Measurements from ENCODE around the gene FAM120A. TPM values are rescaled to one million over a fixed set of nuclear protein-coding genes. Genes with fewer than 3 reads are reported as not detected.

FAM120A gene
- total RNA-seq, 4 donors from 2014 or later: 68.7 to 105 (median 90.2) TPM

DNA sequence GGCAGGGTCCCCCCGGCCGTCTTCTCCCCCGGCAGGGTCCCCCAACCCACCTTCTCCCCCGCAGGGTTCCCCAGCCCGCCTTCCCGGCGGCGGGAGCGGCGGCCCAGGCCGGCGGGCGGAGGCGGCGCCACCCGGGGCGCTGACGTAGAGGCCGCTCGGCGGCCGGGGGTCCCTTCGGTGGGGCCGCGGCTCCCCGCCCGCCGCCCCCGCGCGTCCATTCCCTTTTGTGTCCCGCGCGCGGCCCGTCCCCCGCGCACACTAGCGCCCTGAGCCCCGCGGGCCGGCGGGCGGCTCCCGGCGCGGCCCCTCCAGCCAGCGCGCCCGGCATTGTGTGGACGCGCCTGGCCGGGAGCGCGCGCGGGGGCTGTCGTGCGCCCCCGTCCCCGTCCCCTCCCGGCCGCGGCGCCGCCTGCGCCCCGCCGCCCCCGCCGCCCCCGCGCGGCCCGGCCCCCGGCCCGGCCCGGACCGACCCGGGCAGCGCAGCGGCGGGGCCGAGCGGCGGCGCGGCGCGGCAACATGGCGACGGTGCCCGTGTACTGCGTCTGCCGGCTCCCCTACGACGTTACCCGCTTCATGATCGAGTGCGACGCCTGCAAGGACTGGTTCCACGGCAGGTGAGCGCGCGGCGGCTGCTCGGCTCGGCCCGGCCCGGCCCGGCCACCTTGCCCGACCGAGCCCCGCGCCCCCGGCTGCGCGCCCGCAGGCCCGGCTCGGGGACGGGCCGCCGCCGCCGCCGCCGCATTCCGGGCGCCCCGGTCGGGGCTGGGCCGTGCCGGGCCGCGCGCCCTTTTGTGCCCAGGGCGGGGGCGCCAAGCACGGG, 125.0 kb downstream of the FAM120A start, which contains the start of gene PHF2:
Gene PHF2 (plus strand): TSS at position 327 of the 820 bp plus-strand sequence. CDS start 190 bp downstream, at position 517.
- TF ChIP-seq, protein P1, sequence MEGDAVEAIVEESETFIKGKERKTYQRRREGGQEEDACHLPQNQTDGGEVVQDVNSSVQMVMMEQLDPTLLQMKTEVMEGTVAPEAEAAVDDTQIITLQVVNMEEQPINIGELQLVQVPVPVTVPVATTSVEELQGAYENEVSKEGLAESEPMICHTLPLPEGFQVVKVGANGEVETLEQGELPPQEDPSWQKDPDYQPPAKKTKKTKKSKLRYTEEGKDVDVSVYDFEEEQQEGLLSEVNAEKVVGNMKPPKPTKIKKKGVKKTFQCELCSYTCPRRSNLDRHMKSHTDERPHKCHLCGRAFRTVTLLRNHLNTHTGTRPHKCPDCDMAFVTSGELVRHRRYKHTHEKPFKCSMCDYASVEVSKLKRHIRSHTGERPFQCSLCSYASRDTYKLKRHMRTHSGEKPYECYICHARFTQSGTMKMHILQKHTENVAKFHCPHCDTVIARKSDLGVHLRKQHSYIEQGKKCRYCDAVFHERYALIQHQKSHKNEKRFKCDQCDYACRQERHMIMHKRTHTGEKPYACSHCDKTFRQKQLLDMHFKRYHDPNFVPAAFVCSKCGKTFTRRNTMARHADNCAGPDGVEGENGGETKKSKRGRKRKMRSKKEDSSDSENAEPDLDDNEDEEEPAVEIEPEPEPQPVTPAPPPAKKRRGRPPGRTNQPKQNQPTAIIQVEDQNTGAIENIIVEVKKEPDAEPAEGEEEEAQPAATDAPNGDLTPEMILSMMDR (IDR thresholded peaks at IDR 0.05; ENCODE audit: low read depth): no peak

DNA sequence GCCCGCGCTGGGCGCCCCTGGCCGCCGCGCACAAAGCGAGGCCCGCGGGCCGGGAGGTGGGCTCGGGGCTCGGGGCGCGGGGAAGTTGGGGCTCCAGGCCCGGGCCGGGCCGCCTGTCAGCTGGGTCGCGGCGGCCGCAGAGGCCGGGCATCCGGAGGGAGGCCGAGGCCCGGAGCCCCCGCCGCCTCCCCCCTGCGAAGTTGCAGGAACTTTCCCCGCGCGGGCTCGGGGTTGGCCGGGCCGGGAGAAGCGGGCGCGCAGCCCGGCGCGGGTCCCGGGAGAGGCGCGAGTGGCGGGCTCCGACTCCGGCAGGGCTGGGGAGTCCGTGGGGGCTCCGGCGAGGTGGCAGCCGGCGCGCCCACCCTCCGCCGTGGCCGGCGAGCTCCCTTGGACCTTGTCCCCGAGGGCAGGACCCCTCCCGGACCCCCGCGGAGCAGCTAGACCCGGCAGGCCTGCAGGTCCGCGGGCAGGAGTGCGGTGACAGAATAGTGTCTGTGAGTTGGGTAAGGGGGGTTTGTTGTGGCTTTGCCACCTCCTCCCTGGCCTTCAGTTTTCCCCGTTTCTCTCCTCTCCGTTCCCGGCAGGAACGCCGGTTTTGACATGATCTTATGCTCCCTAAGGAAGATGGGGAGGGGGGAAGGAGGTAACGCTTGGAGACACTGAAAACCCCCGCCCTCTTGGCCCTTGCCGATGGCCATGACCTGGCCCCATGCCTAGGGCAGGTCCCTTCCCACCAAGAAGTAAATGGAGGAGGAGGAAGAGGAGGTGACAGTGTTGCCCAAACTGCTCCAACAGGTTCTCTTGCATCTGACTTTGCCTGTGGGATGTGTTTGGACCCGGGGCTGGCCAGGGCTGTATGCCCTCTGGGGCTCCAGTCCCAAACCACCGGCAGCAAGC, 125.8 kb downstream of the FAM120A start:
- TF ChIP-seq, protein P1 (IDR thresholded peaks at IDR 0.05; ENCODE audit: low read depth): no peak

DNA sequence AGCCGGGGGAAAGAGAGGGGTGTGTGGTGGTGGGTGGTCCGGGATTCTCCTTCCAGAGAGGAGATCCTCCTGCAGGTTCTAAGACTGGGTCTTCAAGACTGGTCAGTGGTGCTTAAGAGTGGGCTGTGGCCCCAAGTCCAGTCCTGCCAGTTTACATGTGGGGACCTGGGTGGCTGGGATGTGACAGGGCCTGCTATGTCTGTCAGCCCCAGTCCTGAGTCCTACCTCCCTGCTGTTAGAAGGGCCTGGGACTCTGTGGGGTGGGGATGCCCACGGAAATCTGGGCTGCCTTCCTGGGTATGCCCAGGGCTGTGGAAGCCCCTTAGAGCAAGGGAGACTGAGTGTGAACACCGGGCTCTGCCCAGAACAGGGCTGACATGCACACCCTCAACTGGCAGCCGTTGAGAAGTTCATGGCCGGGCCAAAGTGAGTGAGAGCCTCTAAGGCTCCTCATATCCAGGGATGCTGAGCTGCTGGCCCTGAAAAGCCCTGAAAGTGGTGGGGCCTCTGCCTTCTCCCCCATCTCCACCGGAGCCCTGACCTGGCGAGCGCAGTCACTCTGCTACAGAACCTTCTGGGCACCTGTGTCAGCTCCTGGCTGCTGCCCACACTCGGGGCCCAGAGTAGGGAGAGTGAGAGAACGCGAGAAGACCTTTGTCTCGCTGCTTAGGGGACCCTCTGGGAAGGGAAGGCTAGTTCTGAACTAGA, 126.6 kb downstream of the FAM120A start:
- TF ChIP-seq, protein P1 (IDR thresholded peaks at IDR 0.05; ENCODE audit: low read depth): no peak

DNA sequence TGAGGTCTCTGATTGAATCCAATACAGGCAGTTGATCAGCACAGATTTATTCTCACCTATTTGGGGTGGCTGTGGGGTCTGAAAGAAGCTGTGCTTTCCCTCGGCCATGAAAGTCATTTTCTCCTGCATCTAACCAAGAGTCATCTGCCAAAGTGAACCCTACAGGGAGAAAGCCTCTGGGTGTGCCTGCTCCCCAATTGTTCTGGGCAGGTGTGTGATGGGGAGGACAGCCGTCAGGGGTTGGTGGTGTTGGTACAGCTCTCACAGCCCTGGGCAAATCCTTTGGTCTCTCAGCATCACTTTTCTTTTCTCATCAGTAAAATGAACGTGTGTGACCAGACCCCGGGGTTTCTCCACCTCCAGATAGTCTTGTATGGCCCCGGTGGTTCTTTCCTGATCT, 127.4 kb downstream of the FAM120A start:
- TF ChIP-seq, protein P1 (IDR thresholded peaks at IDR 0.05; ENCODE audit: low read depth): no peak

DNA sequence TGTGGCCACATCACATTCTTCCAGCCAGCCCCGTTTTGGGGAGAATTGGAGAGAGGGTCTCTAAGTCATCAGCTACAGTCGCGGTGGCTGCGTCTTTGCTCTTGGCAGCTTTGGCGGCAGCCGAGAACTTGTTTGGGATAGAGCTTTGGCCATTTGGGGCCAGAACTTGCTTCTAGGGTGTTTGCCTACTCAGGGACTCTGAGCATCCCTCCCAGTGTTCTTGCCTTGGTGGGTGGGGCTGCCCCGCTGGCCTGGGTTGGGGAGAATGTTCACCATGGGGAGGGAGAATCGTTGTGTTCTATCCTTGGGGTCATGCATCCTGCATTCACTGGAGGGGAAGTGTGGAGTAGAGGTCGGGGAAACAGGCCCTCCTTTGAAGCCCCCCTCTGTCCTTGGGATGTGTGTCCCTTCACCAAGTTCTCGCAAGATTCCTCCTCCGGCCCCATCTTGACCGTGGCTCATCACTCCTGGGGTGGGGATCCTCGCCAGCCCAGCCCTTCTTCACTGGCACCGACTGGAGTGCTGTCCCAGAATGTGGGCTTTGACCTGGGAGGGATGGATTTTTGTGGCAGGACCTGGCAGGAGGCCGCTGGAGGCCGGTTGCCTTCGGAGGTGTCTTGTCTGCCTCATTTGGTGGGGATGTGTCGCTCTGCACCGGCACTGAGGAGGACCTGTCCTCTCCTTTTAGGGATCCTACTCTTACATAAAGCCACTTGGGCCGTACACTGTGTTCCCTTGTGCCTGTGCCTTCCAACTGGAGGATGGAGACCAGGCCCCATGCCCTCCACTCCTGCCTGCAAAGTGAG, 128.4 kb downstream of the FAM120A start:
- TF ChIP-seq, protein P1 (IDR thresholded peaks at IDR 0.05; ENCODE audit: low read depth): no peak

DNA sequence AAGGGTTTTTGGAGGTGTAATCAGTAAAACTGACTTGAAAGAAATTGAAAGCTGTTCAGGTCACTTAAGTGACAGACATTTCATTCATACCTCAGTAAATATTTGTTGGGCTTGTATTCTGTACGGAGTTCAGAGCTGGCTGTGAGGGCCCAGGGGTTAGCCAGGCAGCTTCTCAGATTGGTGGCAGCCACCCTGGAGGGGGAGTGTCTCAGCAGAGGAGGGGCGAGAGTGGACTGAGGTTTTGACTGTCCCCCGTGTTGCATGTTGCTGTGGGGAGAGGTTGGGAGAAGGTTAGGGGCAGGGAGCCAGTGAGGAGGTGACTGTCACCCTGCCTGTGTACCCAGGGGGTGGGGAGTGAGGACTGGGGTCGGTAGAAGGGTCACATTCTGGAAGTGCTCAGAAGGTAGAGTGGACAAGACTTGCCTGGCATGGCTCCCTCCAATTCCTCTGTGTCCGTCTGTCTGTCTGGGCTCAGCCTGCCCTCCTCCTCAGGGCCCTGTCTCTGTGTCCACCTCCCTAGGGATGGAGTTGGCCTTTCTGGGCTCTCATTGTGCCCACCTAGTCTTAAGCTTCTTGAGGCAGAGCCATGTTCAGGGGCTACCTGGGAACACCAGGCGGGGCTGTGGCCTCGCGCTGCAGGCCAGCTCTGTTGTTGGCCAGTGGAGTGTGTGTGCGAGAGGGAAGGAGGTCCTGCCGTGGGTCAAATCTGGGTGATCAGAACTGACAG, 129.3 kb downstream of the FAM120A start:
- TF ChIP-seq, protein P1 (IDR thresholded peaks at IDR 0.05; ENCODE audit: low read depth): no peak
